Measurements from ENCODE around the gene HSPB9. TPM values are rescaled to one million over a fixed set of nuclear protein-coding genes. Genes with fewer than 3 reads are reported as not detected.

Gene HSPB9
- total and polyA plus RNA-seq, 5 donors from 2014 or later, result 0.08 to 0.28 TPM; not detected in 3

GRCh38 chr17:42096360-42097111 lies 26.1 kb upstream of the HSPB9 start:
- H3K9me3 Mint-ChIP-seq, result peaks cover 0 to 1% (median 0%) of the 10 kb centered on the region in 7 donors
- no peak overlapping the region for H3K27ac ChIP-seq (ENCODE audit: insufficient read depth, low read length, poor library complexity, severe bottlenecking)
- H3K36me3 Mint-ChIP-seq, result no peaks in the 10 kb centered on the region
- H3K4me1 ChIP-seq (ENCODE audit: control insufficient read depth, insufficient read depth, low read length, poor library complexity, severe bottlenecking), result peaks cover 11% of the 10 kb centered on the region
- DNase-seq (no peak), ATAC-seq (ENCODE audit: low read depth in 2 of 2) (no peak)
- H3K4me1 Mint-ChIP-seq, result peaks cover 0 to 12% (median under 1%) of the 10 kb centered on the region in 4 donors
- peak overlapping the region in 2 of 4 donors; percentile 16 to 43 for H3K4me3 Mint-ChIP-seq
- peaks cover 25% of the 10 kb centered on the region for H3K27me3 Mint-ChIP-seq
- no peak overlapping the region for H3K4me3 ChIP-seq (ENCODE audit: low read depth, low read length)
- H3K27ac Mint-ChIP-seq, result no peak overlapping the region
- no peaks in the 10 kb centered on the region for H3K36me3 ChIP-seq (ENCODE audit: control insufficient read depth, insufficient read depth, low read length)
- H3K27me3 ChIP-seq (ENCODE audit: control insufficient read depth, insufficient read depth, low read length), result peaks cover 5% of the 10 kb centered on the region
- no peaks in the 10 kb centered on the region for H3K9me3 ChIP-seq (ENCODE audit: control insufficient read depth in 2 of 2, low read length in 2 of 2)

GRCh38 chr17:42097691-42098631 lies 24.6 kb upstream of the HSPB9 start, which contains the start of gene ZNF385C:
Gene ZNF385C (minus strand): TSS chr17:42098473. CDS start chr17:42063056, 35,417 bp downstream.
- H3K4me1 Mint-ChIP-seq, result peaks cover 0 to 12% (median under 1%) of the 10 kb centered on the region in 4 donors
- no peaks in the 10 kb centered on the region for H3K9me3 ChIP-seq (ENCODE audit: control insufficient read depth in 2 of 2, low read length in 2 of 2)
- peaks cover 5% of the 10 kb centered on the region for H3K27me3 ChIP-seq (ENCODE audit: control insufficient read depth, insufficient read depth, low read length)
- H3K27me3 Mint-ChIP-seq, result peaks cover 25% of the 10 kb centered on the region
- DNase-seq (peak in 2 of 3 donors; percentile 23 to 33), ATAC-seq (ENCODE audit: low read depth in 2 of 2) (peak; percentile 33 to 40)
- H3K27ac Mint-ChIP-seq, result peak within 1 kb of the TSS in 2 of 3 donors; percentile 62 to 74
- peaks cover 11% of the 10 kb centered on the region for H3K4me1 ChIP-seq (ENCODE audit: control insufficient read depth, insufficient read depth, low read length, poor library complexity, severe bottlenecking)
- H3K4me3 ChIP-seq (ENCODE audit: low read depth, low read length), result no peak within 1 kb of the TSS
- no peaks in the 10 kb centered on the region for H3K9me3 Mint-ChIP-seq
- H3K36me3 ChIP-seq (ENCODE audit: control insufficient read depth, insufficient read depth, low read length), result no peaks in the 10 kb centered on the region
- H3K36me3 Mint-ChIP-seq, result peaks cover 4% of the 10 kb centered on the region
- no peak within 1 kb of the TSS for H3K27ac ChIP-seq (ENCODE audit: insufficient read depth, low read length, poor library complexity, severe bottlenecking)
- peak within 1 kb of the TSS in 2 of 4 donors; percentile 39 to 57 for H3K4me3 Mint-ChIP-seq

- no peak overlapping the region for H3K27ac ChIP-seq (ENCODE audit: insufficient read depth, low read length, poor library complexity, severe bottlenecking)
- Mint-ChIP-seq H3K36me3 (peaks cover 4% of the 10 kb centered on the region), H3K4me3 (no peak overlapping the region), H3K27me3 (peaks cover 24% of the 10 kb centered on the region), H3K9me3 (no peaks in the 10 kb centered on the region), H3K4me1 (peaks cover 0 to 12% (median under 1%) of the 10 kb centered on the region in 4 donors), H3K27ac (no peak overlapping the region)
- no peaks in the 10 kb centered on the region for H3K36me3 ChIP-seq (ENCODE audit: control insufficient read depth, insufficient read depth, low read length)
- ATAC-seq (ENCODE audit: low read depth in 2 of 2) (no peak), DNase-seq (no peak)
- H3K4me1 ChIP-seq (ENCODE audit: control insufficient read depth, insufficient read depth, low read length, poor library complexity, severe bottlenecking), result peaks cover 11% of the 10 kb centered on the region
- no peak overlapping the region for H3K4me3 ChIP-seq (ENCODE audit: low read depth, low read length)
- no peaks in the 10 kb centered on the region for H3K9me3 ChIP-seq (ENCODE audit: control insufficient read depth in 2 of 2, low read length in 2 of 2)
- H3K27me3 ChIP-seq (ENCODE audit: control insufficient read depth, insufficient read depth, low read length), result peaks cover 5% of the 10 kb centered on the region
Measured at GRCh38 chr17:42098730-42099399, 23.7 kb upstream of the HSPB9 start.

GRCh38 chr17:42101513-42102292 lies 20.9 kb upstream of the HSPB9 start:
- DNase-seq, result peak; percentile 30 to 51 (median 36)
- H3K36me3 Mint-ChIP-seq, result peaks cover 9% of the 10 kb centered on the region
- ATAC-seq (ENCODE audit: low read depth in 2 of 2), result peak; percentile 31 to 56
- H3K4me1 Mint-ChIP-seq, result peaks cover 0 to 16% (median under 1%) of the 10 kb centered on the region in 4 donors
- H3K9me3 Mint-ChIP-seq, result peaks cover 0 to 1% (median 0%) of the 10 kb centered on the region in 7 donors
- Histone ChIP-seq H3K27ac (ENCODE audit: insufficient read depth, low read length, poor library complexity, severe bottlenecking) (no peak overlapping the region), H3K9me3 (ENCODE audit: control insufficient read depth in 2 of 2, low read length in 2 of 2) (no peaks in the 10 kb centered on the region), H3K36me3 (ENCODE audit: control insufficient read depth, insufficient read depth, low read length) (peaks cover 8% of the 10 kb centered on the region), H3K4me3 (ENCODE audit: low read depth, low read length) (no peak overlapping the region), H3K4me1 (ENCODE audit: control insufficient read depth, insufficient read depth, low read length, poor library complexity, severe bottlenecking) (peaks cover 11% of the 10 kb centered on the region), H3K27me3 (ENCODE audit: control insufficient read depth, insufficient read depth, low read length) (peaks cover 5% of the 10 kb centered on the region)
- H3K27ac Mint-ChIP-seq, result no peak overlapping the region
- H3K27me3 Mint-ChIP-seq, result peaks cover 16% of the 10 kb centered on the region
- H3K4me3 Mint-ChIP-seq, result no peak overlapping the region

- H3K9me3 Mint-ChIP-seq, result peaks cover 0 to 1% (median 0%) of the 10 kb centered on the region in 7 donors
- no peak overlapping the region for H3K27ac Mint-ChIP-seq
- Histone ChIP-seq H3K4me1 (ENCODE audit: control insufficient read depth, insufficient read depth, low read length, poor library complexity, severe bottlenecking) (peaks cover 6% of the 10 kb centered on the region), H3K9me3 (ENCODE audit: control insufficient read depth in 2 of 2, low read length in 2 of 2) (no peaks in the 10 kb centered on the region), H3K27ac (ENCODE audit: insufficient read depth, low read length, poor library complexity, severe bottlenecking) (no peak overlapping the region), H3K36me3 (ENCODE audit: control insufficient read depth, insufficient read depth, low read length) (peaks cover 8% of the 10 kb centered on the region), H3K4me3 (ENCODE audit: low read depth, low read length) (no peak overlapping the region), H3K27me3 (ENCODE audit: control insufficient read depth, insufficient read depth, low read length) (no peaks in the 10 kb centered on the region)
- H3K4me1 Mint-ChIP-seq, result peaks cover 0 to 21% (median 3%) of the 10 kb centered on the region in 4 donors
- peaks cover 9% of the 10 kb centered on the region for H3K36me3 Mint-ChIP-seq
- no peak for DNase-seq
- H3K4me3 Mint-ChIP-seq, result no peak overlapping the region
- ATAC-seq (ENCODE audit: low read depth in 2 of 2), result no peak
- H3K27me3 Mint-ChIP-seq, result peaks cover 5% of the 10 kb centered on the region
Measured at GRCh38 chr17:42103221-42103954, 19.2 kb upstream of the HSPB9 start.

- Histone ChIP-seq H3K9me3 (ENCODE audit: control insufficient read depth in 2 of 2, low read length in 2 of 2) (no peaks in the 10 kb centered on the region), H3K4me3 (ENCODE audit: low read depth, low read length) (no peak overlapping the region), H3K36me3 (ENCODE audit: control insufficient read depth, insufficient read depth, low read length) (peaks cover 15% of the 10 kb centered on the region), H3K27me3 (ENCODE audit: control insufficient read depth, insufficient read depth, low read length) (no peaks in the 10 kb centered on the region), H3K4me1 (ENCODE audit: control insufficient read depth, insufficient read depth, low read length, poor library complexity, severe bottlenecking) (peaks cover 4% of the 10 kb centered on the region), H3K27ac (ENCODE audit: insufficient read depth, low read length, poor library complexity, severe bottlenecking) (no peak overlapping the region)
- Mint-ChIP-seq H3K27ac (no peak overlapping the region), H3K27me3 (peaks cover 2% of the 10 kb centered on the region), H3K36me3 (peaks cover 15% of the 10 kb centered on the region), H3K4me1 (peaks cover 0 to 29% (median 3%) of the 10 kb centered on the region in 4 donors), H3K4me3 (no peak overlapping the region), H3K9me3 (peaks cover 0 to 1% (median 0%) of the 10 kb centered on the region in 7 donors)
- DNase-seq (no peak), ATAC-seq (ENCODE audit: low read depth in 2 of 2) (no peak)
Measured at GRCh38 chr17:42104264-42104663, 18.3 kb upstream of the HSPB9 start.

Data from CD4-positive, CD25-positive, alpha-beta regulatory T cell (primary cell).